Raji (cell line): Measurements from ENCODE around the gene STARD13.

Experiments
- POLR2A ChIP-seq: IDR thresholded peaks from 2 replicates; pipeline ENCODE4 v1.6.1; 2011; ENCODE audit warnings: low read depth, low read length, control low read depth; ENCODE audit not compliant: insufficient read depth

STARD13 gene

DNA sequence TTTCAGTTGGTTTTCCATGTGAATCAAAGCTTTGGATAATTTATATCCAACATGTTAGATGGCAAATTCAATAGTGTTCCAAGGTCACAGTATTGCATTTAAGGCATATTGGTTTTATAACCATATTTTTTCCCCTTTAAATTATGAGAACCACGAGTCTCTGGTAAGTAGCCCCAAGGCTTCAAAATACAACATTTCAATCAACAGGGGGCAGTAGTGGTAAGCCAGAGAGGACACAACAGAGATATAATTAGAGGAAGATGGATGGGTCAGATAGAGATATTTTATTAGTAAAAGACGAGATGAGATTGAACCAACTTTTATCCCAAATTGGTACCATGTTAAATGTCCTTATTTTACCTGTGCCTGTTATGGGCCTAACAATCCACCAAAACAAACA, 216.2 kb downstream of the STARD13 start:
- TF ChIP-seq POLR2A = no peak

- TF ChIP-seq POLR2A = no peak
Observed at GRCh38 chr13:33066329-33066728, 219.2 kb downstream of the STARD13 start.

- TF ChIP-seq POLR2A = no peak
Observed at GRCh38 chr13:33060815-33061214, 224.7 kb downstream of the STARD13 start.

- TF ChIP-seq POLR2A = no peak
Observed at GRCh38 chr13:33058776-33059327, 226.7 kb downstream of the STARD13 start.

- TF ChIP-seq POLR2A = no peak
Observed at GRCh38 chr13:33057019-33057780, 228.4 kb downstream of the STARD13 start.

GRCh38 chr13:33053397-33054066, 232.0 kb downstream of the STARD13 start:
- TF ChIP-seq POLR2A = no peak
